Activated T-cell treated with anti-CD3 and anti-CD28 coated beads for 48 hours (primary cell): ENCODE measurements around the gene LRRC26.
A peak's percentile ranks its signal among the peaks of the same experiment; 100 is the strongest.

ENCODE experiments used
- DNase-seq: peaks from one replicate; pipeline ENCODE4 v3.0.0-alpha.2; 2020; ENCODE audit warnings: low read depth

The LRRC26 gene

GRCh38 chr9:137149942-137150616 is 19.8 kb downstream of the LRRC26 start:
- peak; percentile 53 for DNase-seq

- DNase-seq, result no peak
Measured at GRCh38 chr9:137149363-137149762, 20.5 kb downstream of the LRRC26 start.

GRCh38 chr9:137148661-137149060 is 21.2 kb downstream of the LRRC26 start:
- no peak for DNase-seq

GRCh38 chr9:137148242-137148641 is 21.6 kb downstream of the LRRC26 start:
- DNase-seq, result no peak

GRCh38 chr9:137147793-137148160 is 22.1 kb downstream of the LRRC26 start:
- DNase-seq, result no peak

- DNase-seq, result no peak
Measured at GRCh38 chr9:137147091-137147792, 22.6 kb downstream of the LRRC26 start.

- DNase-seq, result no peak
Measured at GRCh38 chr9:137146527-137146918, 23.3 kb downstream of the LRRC26 start.

- no peak for DNase-seq
Measured at GRCh38 chr9:137145731-137146526, 23.9 kb downstream of the LRRC26 start.

- DNase-seq, result no peak
Measured at GRCh38 chr9:137143459-137143858, 26.4 kb downstream of the LRRC26 start.

- DNase-seq, result no peak
Measured at GRCh38 chr9:137141976-137142936, 27.6 kb downstream of the LRRC26 start.

GRCh38 chr9:137141050-137141810 is 28.6 kb downstream of the LRRC26 start:
- DNase-seq, result no peak

GRCh38 chr9:137140151-137141012 is 29.5 kb downstream of the LRRC26 start:
- DNase-seq, result no peak

GRCh38 chr9:137139468-137140150 is 30.2 kb downstream of the LRRC26 start:
- no peak for DNase-seq

GRCh38 chr9:137138722-137139467 is 31.0 kb downstream of the LRRC26 start, which contains the start of gene GRIN1:
GRIN1 (plus strand) TSS chr9:137139154; CDS start chr9:137139487, 333 bp downstream.
- no peak for DNase-seq

GRCh38 chr9:137138058-137138721 is 31.7 kb downstream of the LRRC26 start:
- no peak for DNase-seq

GRCh38 chr9:137136881-137137607 is 32.8 kb downstream of the LRRC26 start:
- DNase-seq, result no peak

- no peak for DNase-seq
Measured at GRCh38 chr9:137136261-137136880, 33.5 kb downstream of the LRRC26 start.
